ENCODE data around the gene DDC. TPM values are rescaled to one million over a fixed set of nuclear protein-coding genes. Genes with fewer than 3 reads are reported as not detected.

DDC gene, protein sequence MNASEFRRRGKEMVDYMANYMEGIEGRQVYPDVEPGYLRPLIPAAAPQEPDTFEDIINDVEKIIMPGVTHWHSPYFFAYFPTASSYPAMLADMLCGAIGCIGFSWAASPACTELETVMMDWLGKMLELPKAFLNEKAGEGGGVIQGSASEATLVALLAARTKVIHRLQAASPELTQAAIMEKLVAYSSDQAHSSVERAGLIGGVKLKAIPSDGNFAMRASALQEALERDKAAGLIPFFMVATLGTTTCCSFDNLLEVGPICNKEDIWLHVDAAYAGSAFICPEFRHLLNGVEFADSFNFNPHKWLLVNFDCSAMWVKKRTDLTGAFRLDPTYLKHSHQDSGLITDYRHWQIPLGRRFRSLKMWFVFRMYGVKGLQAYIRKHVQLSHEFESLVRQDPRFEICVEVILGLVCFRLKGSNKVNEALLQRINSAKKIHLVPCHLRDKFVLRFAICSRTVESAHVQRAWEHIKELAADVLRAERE
- total RNA-seq = 1 to 10 TPM in 1 of 4 donors, under 1 TPM in 1, not detected in 2; 0.24 to 1.3 TPM

DNA sequence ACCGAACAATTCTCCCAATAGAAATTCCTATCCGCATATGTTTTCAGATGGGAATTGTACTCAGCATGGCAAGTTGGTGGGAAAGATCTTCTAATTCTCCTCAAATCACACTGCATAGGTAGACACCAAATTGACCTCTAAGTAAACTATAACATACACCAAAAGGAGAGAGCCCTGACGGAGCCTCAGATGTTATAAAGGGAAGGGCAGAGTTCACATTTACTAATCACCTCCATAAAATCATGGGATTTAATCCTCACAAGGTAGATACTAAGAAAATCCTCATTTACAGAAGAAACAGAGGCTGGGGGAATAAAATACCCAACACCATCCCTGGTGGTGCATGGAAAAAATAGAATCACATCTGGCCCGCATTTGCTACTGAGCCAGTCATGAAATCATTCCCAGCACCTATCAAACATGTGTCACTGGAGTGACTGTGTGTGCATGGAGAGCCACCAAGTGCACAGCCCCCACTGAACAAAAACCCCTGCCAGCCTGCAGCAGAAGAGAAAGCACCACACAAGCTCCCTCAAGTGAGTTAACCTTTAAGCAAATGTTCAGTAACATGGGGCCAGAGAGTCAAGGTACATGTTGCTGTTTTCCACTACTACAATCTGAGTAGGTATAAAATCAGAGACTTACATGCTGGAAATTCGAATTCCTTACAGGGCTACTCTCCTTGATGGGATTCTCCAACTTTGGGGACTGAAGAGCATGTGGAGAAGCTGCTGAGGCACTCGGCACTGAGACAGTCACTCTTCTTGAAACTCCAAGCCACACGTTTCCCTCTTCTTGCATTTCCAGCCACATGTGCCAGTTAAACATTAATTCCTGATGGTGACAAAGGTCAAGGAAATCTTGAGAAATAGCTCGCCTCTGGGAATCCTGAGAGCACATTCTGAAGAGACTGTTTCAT is at the start of gene DDC:
DDC (minus strand) TSS at position 766 of the 919 bp plus-strand sequence. CDS start 21,320 bp downstream, outside the sequence.
- Histone ChIP-seq H3K4me1 (no peaks in the 10 kb centered on the region), H3K36me3 (no peaks in the 10 kb centered on the region), H3K27ac (no peak within 1 kb of the TSS), H3K27me3 (no peaks in the 10 kb centered on the region), H3K9me3 (no peaks in the 10 kb centered on the region), H3K4me3 (no peak within 1 kb of the TSS)
- in situ Hi-C loops (cut with MboI; ENCODE audit: low sequenced_read_pairs in 4 of 4) (no loop called here), intact Hi-C loops (cut with DNase I; ENCODE audit: low total_unique reads) (no loop called here)
- TF ChIP-seq POLR2A (IDR thresholded peaks at IDR 0.05) = no peak
- no peak for TF ChIP-seq CTCF (IDR thresholded peaks at IDR 0.05 in 4 of 5, conservative IDR thresholded peaks at IDR 0.05 in 1 of 5)
- ATAC-seq = no peak
- DNase-seq = no peak

DNA sequence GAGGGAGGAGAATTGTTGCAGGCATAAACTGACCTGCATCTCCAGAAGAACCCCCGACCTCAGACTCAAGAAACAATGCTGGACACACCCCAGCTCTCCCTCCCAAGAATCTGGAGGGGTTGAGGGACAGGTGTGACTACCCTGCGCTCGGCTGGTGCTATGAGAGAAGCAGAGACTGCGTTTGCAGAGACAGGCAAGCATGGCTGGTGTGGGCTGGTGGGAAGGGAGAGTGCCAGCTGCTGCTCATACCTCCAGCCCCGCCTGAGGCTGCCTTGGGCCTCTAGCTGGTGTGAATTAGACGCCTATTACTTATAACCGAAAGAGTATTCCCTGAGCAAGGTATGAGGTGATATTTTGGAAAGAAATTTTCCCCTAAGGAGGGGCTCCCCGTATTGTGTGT is 48.3 kb upstream of the DDC start:
- ATAC-seq (no peak), DNase-seq (no peak)
- H3K4me1 ChIP-seq = peaks cover 1 to 2% of the 10 kb centered on the region in 2 donors
- H3K36me3 ChIP-seq = peaks cover 0 to 74% of the 10 kb centered on the region in 2 donors
- no peak overlapping the region for H3K4me3 ChIP-seq
- in situ Hi-C loops (cut with MboI; ENCODE audit: low sequenced_read_pairs in 4 of 4) (no loop called here), intact Hi-C loops (cut with DNase I; ENCODE audit: low total_unique reads) (no loop called here)
- no peaks in the 10 kb centered on the region for H3K27me3 ChIP-seq
- H3K9me3 ChIP-seq = no peaks in the 10 kb centered on the region
- H3K27ac ChIP-seq = no peak overlapping the region
- TF ChIP-seq CTCF (IDR thresholded peaks at IDR 0.05 in 4 of 5, conservative IDR thresholded peaks at IDR 0.05 in 1 of 5) (no peak), POLR2A (IDR thresholded peaks at IDR 0.05) (no peak)

- H3K27ac ChIP-seq = no peak overlapping the region
- H3K4me1 ChIP-seq = peaks cover 7 to 9% of the 10 kb centered on the region in 2 donors
- intact Hi-C loops (cut with DNase I; ENCODE audit: low total_unique reads) = no loop called here
- no peak for TF ChIP-seq POLR2A (IDR thresholded peaks at IDR 0.05)
- no peak for TF ChIP-seq CTCF (IDR thresholded peaks at IDR 0.05 in 4 of 5, conservative IDR thresholded peaks at IDR 0.05 in 1 of 5)
- in situ Hi-C loops (cut with MboI; ENCODE audit: low sequenced_read_pairs in 4 of 4) = no loop called here
- H3K27me3 ChIP-seq = no peaks in the 10 kb centered on the region
- H3K4me3 ChIP-seq = no peak overlapping the region
- DNase-seq = no peak
- H3K36me3 ChIP-seq = peaks cover 0 to 73% of the 10 kb centered on the region in 2 donors
- H3K9me3 ChIP-seq = no peaks in the 10 kb centered on the region
- no peak for ATAC-seq
Measured at GRCh38 chr7:50612704-50613103, 47.5 kb upstream of the DDC start.

DNA sequence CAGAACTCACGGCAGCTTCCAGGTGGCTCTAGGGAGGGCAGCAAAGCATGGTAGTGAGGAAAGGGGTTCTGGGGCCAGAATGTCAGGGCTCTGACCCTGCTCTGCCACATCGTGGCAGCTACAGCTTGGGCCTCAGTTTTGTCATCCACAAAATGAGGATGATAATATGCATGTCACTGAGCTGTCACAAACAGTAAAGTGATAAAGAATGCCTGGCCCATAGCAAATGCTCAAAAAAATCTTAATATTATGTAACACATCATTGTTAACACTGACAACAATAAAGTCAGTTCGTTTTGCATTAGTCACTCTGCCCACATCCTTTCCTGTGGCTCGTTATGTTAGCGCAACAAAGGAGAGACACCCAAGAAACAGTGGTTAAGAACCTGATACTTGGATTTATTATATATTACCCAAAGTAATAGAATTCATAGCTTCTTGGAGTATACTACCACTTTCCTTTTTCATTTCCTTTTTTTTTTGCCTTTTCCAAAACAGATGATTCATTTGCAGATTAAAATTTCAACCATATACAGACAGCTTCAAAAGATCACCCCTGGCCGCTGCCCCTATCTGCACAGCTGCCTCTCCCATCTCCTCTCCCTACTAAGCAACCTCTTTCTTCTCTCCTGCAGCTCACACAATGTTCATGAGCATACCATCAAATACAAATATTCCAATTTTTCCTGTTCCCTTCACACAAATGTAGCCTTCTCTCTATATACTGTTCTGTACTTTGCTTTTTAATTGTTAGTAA is 45.5 kb upstream of the DDC start:
- no peaks in the 10 kb centered on the region for H3K9me3 ChIP-seq
- ATAC-seq (no peak), DNase-seq (no peak)
- H3K4me3 ChIP-seq = no peak overlapping the region
- in situ Hi-C loops (cut with MboI; ENCODE audit: low sequenced_read_pairs in 4 of 4) = no loop called here
- intact Hi-C loops (cut with DNase I; ENCODE audit: low total_unique reads) = no loop called here
- H3K27ac ChIP-seq = no peak overlapping the region
- TF ChIP-seq CTCF (IDR thresholded peaks at IDR 0.05 in 4 of 5, conservative IDR thresholded peaks at IDR 0.05 in 1 of 5) (no peak), POLR2A (IDR thresholded peaks at IDR 0.05) (no peak)
- H3K36me3 ChIP-seq = peaks cover 3 to 71% of the 10 kb centered on the region in 2 donors
- peaks cover 7 to 12% of the 10 kb centered on the region in 2 donors for H3K4me1 ChIP-seq
- H3K27me3 ChIP-seq = no peaks in the 10 kb centered on the region
